Right lung (tissue), 5 donors: ENCODE data around the gene C20orf96. TPM values are rescaled to one million over a fixed set of nuclear protein-coding genes. Genes with fewer than 3 reads are reported as not detected.
"Not testable (repeated sequence)": the region's sequence is repeated elsewhere in the genome, so short reads cannot be mapped to it uniquely, and the experiment has no call there.

ENCODE experiments used
- DNase-seq, 2 donors: peaks; one replicate each; pipeline ENCODE4 v3.0.0-alpha.2; 2013
- polyA plus RNA-seq, 5 donors: library from polyadenylated mRNA; unstranded; fragments of 120-200 nt; gene quantifications; one replicate each; pipeline versions ENCODE4 v1.2.1 to v1.2.3, GENCODE V29; 2013; ENCODE audit warnings: inconsistent platforms in 1 of 5, low replicate concordance in 1 of 5; ENCODE audit not compliant: insufficient read length in 5 of 5, insufficient read depth in 1 of 5

C20orf96 gene
- polyA plus RNA-seq, 5 donors: 38.9 to 48.4 (median 45.2) TPM

- no peak for DNase-seq
Measured at GRCh38 chr20:286508-286907, 4.0 kb downstream of the C20orf96 start.

- no peak for DNase-seq
Measured at GRCh38 chr20:284172-284571, 6.4 kb downstream of the C20orf96 start.

GRCh38 chr20:278607-279571 lies 11.7 kb downstream of the C20orf96 start:
- DNase-seq: no peak

GRCh38 chr20:278181-278580 lies 12.4 kb downstream of the C20orf96 start:
- DNase-seq: no peak

GRCh38 chr20:277496-277781 lies 13.1 kb downstream of the C20orf96 start:
- DNase-seq: no peak

GRCh38 chr20:276620-277495 lies 13.7 kb downstream of the C20orf96 start:
- no peak for DNase-seq

- no peak for DNase-seq
Measured at GRCh38 chr20:275791-276190, 14.8 kb downstream of the C20orf96 start.

GRCh38 chr20:273884-274283 lies 16.7 kb downstream of the C20orf96 start:
- DNase-seq: no peak

GRCh38 chr20:272718-273117 lies 17.8 kb downstream of the C20orf96 start:
- no peak for DNase-seq

GRCh38 chr20:271528-271927 lies 19.0 kb downstream of the C20orf96 start:
- no peak for DNase-seq

- no peak for DNase-seq
Measured at GRCh38 chr20:271069-271468, 19.5 kb downstream of the C20orf96 start.

GRCh38 chr20:270517-270916 lies 20.0 kb downstream of the C20orf96 start:
- no peak for DNase-seq

- DNase-seq: peak; percentile 87 to 88
Measured at GRCh38 chr20:266596-267562, 23.7 kb downstream of the C20orf96 start.

- DNase-seq: no peak
Measured at GRCh38 chr20:263701-264100, 26.8 kb downstream of the C20orf96 start.

- no peak for DNase-seq
Measured at GRCh38 chr20:259981-260380, 30.6 kb downstream of the C20orf96 start.

GRCh38 chr20:258963-259362 lies 31.6 kb downstream of the C20orf96 start:
- DNase-seq: no peak

- DNase-seq: no peak
Measured at GRCh38 chr20:258269-258858, 32.2 kb downstream of the C20orf96 start.

GRCh38 chr20:257419-257818 lies 33.1 kb downstream of the C20orf96 start, which contains the start of gene DEFB132:
Gene DEFB132 (plus strand): TSS chr20:257724. CDS start chr20:257779, 55 bp downstream.
- no peak for DNase-seq

GRCh38 chr20:253447-253846 lies 37.1 kb downstream of the C20orf96 start:
- not testable (repeated sequence) for DNase-seq

- DNase-seq: no peak
Measured at GRCh38 chr20:252801-253200, 37.7 kb downstream of the C20orf96 start.

GRCh38 chr20:251354-251753 lies 39.2 kb downstream of the C20orf96 start:
- no peak for DNase-seq
